ENCODE data around the gene BEGAIN.

The BEGAIN gene

GRCh38 chr14:100576091-100577085 is 10.8 kb downstream of the BEGAIN start:
- H3K4me3 ChIP-seq (ENCODE audit: low read depth, low read length, poor library complexity, severe bottlenecking): no peak overlapping the region
- no peaks in the 10 kb centered on the region for H3K4me1 ChIP-seq (ENCODE audit: insufficient read depth, low read length, severe bottlenecking)
- H3K79me2 ChIP-seq (ENCODE audit: insufficient read depth, low read length): no peaks in the 10 kb centered on the region
- H3K27ac ChIP-seq (ENCODE audit: low read depth, low read length, poor library complexity, severe bottlenecking): no peak overlapping the region
- H4K20me1 ChIP-seq (ENCODE audit: insufficient read depth, low read length): no peaks in the 10 kb centered on the region
- TF ChIP-seq, protein P1, sequence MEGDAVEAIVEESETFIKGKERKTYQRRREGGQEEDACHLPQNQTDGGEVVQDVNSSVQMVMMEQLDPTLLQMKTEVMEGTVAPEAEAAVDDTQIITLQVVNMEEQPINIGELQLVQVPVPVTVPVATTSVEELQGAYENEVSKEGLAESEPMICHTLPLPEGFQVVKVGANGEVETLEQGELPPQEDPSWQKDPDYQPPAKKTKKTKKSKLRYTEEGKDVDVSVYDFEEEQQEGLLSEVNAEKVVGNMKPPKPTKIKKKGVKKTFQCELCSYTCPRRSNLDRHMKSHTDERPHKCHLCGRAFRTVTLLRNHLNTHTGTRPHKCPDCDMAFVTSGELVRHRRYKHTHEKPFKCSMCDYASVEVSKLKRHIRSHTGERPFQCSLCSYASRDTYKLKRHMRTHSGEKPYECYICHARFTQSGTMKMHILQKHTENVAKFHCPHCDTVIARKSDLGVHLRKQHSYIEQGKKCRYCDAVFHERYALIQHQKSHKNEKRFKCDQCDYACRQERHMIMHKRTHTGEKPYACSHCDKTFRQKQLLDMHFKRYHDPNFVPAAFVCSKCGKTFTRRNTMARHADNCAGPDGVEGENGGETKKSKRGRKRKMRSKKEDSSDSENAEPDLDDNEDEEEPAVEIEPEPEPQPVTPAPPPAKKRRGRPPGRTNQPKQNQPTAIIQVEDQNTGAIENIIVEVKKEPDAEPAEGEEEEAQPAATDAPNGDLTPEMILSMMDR (IDR thresholded peaks at IDR 0.05; ENCODE audit: low read length): no peak
- no peak for TF ChIP-seq EZH2 (IDR thresholded peaks at IDR 0.05; ENCODE audit: borderline replicate concordance, low read length)
- H3F3A ChIP-seq (ENCODE audit: insufficient read depth, low read length): no peaks in the 10 kb centered on the region
- no peaks in the 10 kb centered on the region for H3K36me3 ChIP-seq (ENCODE audit: insufficient read depth, low read length)
- H3K9ac ChIP-seq (ENCODE audit: low read length): no peak overlapping the region
- no peaks in the 10 kb centered on the region for H3K9me2 ChIP-seq (ENCODE audit: low read depth, low read length)
- H3K4me2 ChIP-seq (ENCODE audit: low read length): no peak overlapping the region
- no peaks in the 10 kb centered on the region for H3K9me3 ChIP-seq (ENCODE audit: low read length)
- H3K27me3 ChIP-seq (ENCODE audit: insufficient read depth, low read length): peaks cover 3% of the 10 kb centered on the region; the same call in 1 of the 2 replicates
- H2AFZ ChIP-seq (ENCODE audit: low read length): no peak overlapping the region

DNA sequence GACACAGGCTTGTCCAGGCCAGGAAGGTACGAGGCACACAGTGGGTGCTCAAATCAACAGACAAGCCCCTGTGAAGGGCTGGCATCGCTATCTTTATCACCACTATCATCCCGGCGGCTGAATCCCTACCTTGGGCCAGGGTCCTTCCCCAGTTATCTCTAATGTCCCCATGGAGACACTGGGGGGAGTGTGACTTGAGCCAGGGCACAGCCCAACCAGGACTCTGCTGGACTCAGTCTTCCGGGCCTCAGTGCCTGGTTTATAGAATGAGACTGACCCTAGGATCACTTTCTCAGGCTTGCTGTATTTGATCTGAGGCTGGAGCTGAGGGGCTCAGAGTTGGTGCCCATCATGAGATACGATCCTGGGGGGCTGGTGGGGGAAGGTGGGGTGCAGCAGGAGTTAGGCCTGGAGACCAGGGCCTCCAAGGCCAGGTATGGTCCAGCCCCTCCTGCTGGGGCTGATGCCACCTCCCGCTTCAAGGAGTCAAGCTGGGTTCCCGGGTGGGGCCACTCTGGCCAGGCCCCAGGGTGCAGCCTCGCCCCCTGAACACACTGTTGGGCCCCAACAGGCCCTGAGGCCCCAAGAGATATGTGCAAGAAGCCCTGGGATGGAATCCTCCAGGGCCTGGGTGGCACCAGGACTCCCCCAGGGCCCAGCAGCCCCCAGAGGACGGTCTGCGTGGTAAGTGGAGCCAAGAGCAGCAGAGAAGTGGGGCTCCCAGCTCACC is 11.8 kb downstream of the BEGAIN start:
- H2AFZ ChIP-seq (ENCODE audit: low read length): no peak overlapping the region
- no peaks in the 10 kb centered on the region for H3K4me1 ChIP-seq (ENCODE audit: insufficient read depth, low read length, severe bottlenecking)
- TF ChIP-seq, protein P1 (IDR thresholded peaks at IDR 0.05; ENCODE audit: low read length): no peak
- TF ChIP-seq EZH2 (IDR thresholded peaks at IDR 0.05; ENCODE audit: borderline replicate concordance, low read length): no peak
- H3K36me3 ChIP-seq (ENCODE audit: insufficient read depth, low read length): no peaks in the 10 kb centered on the region
- H3K9me2 ChIP-seq (ENCODE audit: low read depth, low read length): no peaks in the 10 kb centered on the region
- H3K9me3 ChIP-seq (ENCODE audit: low read length): no peaks in the 10 kb centered on the region
- no peaks in the 10 kb centered on the region for H4K20me1 ChIP-seq (ENCODE audit: insufficient read depth, low read length)
- no peaks in the 10 kb centered on the region for H3K79me2 ChIP-seq (ENCODE audit: insufficient read depth, low read length)
- no peak overlapping the region for H3K27ac ChIP-seq (ENCODE audit: low read depth, low read length, poor library complexity, severe bottlenecking)
- no peak overlapping the region for H3K4me2 ChIP-seq (ENCODE audit: low read length)
- H3K27me3 ChIP-seq (ENCODE audit: insufficient read depth, low read length): 0 out of 2 replicates have a peak, but pooled peaks cover 3% of the 10 kb centered on the region
- H3K4me3 ChIP-seq (ENCODE audit: low read depth, low read length, poor library complexity, severe bottlenecking): no peak overlapping the region
- no peak overlapping the region for H3K9ac ChIP-seq (ENCODE audit: low read length)
- no peaks in the 10 kb centered on the region for H3F3A ChIP-seq (ENCODE audit: insufficient read depth, low read length)

GRCh38 chr14:100574642-100575031 is 12.6 kb downstream of the BEGAIN start:
- Histone ChIP-seq H3K27ac (ENCODE audit: low read depth, low read length, poor library complexity, severe bottlenecking) (no peak overlapping the region), H3K79me2 (ENCODE audit: insufficient read depth, low read length) (no peaks in the 10 kb centered on the region), H3K4me1 (ENCODE audit: insufficient read depth, low read length, severe bottlenecking) (no peaks in the 10 kb centered on the region), H2AFZ (ENCODE audit: low read length) (no peak overlapping the region), H3K9ac (ENCODE audit: low read length) (no peak overlapping the region), H3K27me3 (ENCODE audit: insufficient read depth, low read length) (0 out of 2 replicates have a peak, but pooled peaks cover 3% of the 10 kb centered on the region), H3K4me3 (ENCODE audit: low read depth, low read length, poor library complexity, severe bottlenecking) (no peak overlapping the region), H3F3A (ENCODE audit: insufficient read depth, low read length) (no peaks in the 10 kb centered on the region), H3K9me2 (ENCODE audit: low read depth, low read length) (no peaks in the 10 kb centered on the region), H4K20me1 (ENCODE audit: insufficient read depth, low read length) (no peaks in the 10 kb centered on the region), H3K4me2 (ENCODE audit: low read length) (no peak overlapping the region), H3K36me3 (ENCODE audit: insufficient read depth, low read length) (no peaks in the 10 kb centered on the region), H3K9me3 (ENCODE audit: low read length) (no peaks in the 10 kb centered on the region)
- TF ChIP-seq, protein P1 (IDR thresholded peaks at IDR 0.05; ENCODE audit: low read length): no peak
- no peak for TF ChIP-seq EZH2 (IDR thresholded peaks at IDR 0.05; ENCODE audit: borderline replicate concordance, low read length)

Data from OCI-LY1 (cell line).